CD14-positive monocyte (primary cell): Measurements from ENCODE around the gene PSMG4. TPM values are rescaled to one million over a fixed set of nuclear protein-coding genes. Genes with fewer than 3 reads are reported as not detected.

ENCODE experiments used
- DNase-seq, 3 donors: peaks; one replicate each; pipeline ENCODE4 v3.0.0-alpha.2; 2011 to 2022
- H2AFZ ChIP-seq: 2 replicates; pipeline ENCODE4 v1.6.0; 2012; ENCODE audit warnings: mild to moderate bottlenecking, low read depth, low read length, inconsistent platforms; ENCODE audit not compliant: insufficient read depth, poor library complexity, severe bottlenecking
- H3K27ac ChIP-seq, 2 donors: 1 replicate in 1 of 2; 2 replicates in 1 of 2; pipeline ENCODE4 v1.5.1; 2012 to 2013; ENCODE audit warnings: low read length in 2 of 2, control low read depth in 1 of 2, inconsistent platforms in 1 of 2, low read depth in 1 of 2, mild to moderate bottlenecking in 1 of 2
- H3K27me3 ChIP-seq, 2 donors: one replicate each; pipeline versions ENCODE4 v1.6.0 to v1.6.1; 2011 to 2013; ENCODE audit warnings: low read length in 2 of 2; ENCODE audit not compliant: control insufficient read depth in 2 of 2, insufficient read depth in 2 of 2
- H3K36me3 ChIP-seq, 2 donors: replicated peaks in 1 of 2; 1 replicate in 1 of 2; 2 replicates in 1 of 2; pipeline versions ENCODE4 v1.5.1 to v1.6.1; 2012 to 2013; ENCODE audit warnings: low read length in 2 of 2, control low read depth in 1 of 2, inconsistent platforms in 1 of 2, mild to moderate bottlenecking in 1 of 2; ENCODE audit not compliant: insufficient read depth in 2 of 2, control insufficient read depth in 1 of 2
- H3K4me1 ChIP-seq, 2 donors: 1 replicate in 1 of 2; 2 replicates in 1 of 2; pipeline versions ENCODE4 v1.5.1 to v1.6.1; 2012 to 2013; ENCODE audit warnings: low read length in 2 of 2, control low read depth in 1 of 2, inconsistent platforms in 1 of 2, mild to moderate bottlenecking in 1 of 2, moderate library complexity in 1 of 2; ENCODE audit not compliant: insufficient read depth in 2 of 2, control insufficient read depth in 1 of 2
- H3K4me2 ChIP-seq: replicated peaks from 2 replicates; pipeline ENCODE3; 2012; ENCODE audit warnings: low read length, moderate library complexity, mild to moderate bottlenecking; ENCODE audit not compliant: poor library complexity, severe bottlenecking; ENCODE audit errors: extremely low read depth
- H3K4me3 ChIP-seq, 3 experiments: fragments of 200-600 bp in 1 of 3; sonication (generic) in 1 of 3; replicated peaks in 1 of 3; 1 replicate in 2 of 3; 2 replicates in 1 of 3; pipeline ENCODE4 v1.5.1; 2011 to 2013; ENCODE audit warnings: low read length in 3 of 3, mild to moderate bottlenecking in 3 of 3, control low read depth in 2 of 3, low read depth in 2 of 3, inconsistent platforms in 1 of 3, moderate library complexity in 1 of 3
- H3K79me2 ChIP-seq: 2 replicates; pipeline ENCODE4 v1.6.0; 2012; ENCODE audit warnings: mild to moderate bottlenecking, control low read depth, inconsistent platforms, low read length, moderate library complexity; ENCODE audit not compliant: insufficient read depth
- H3K9ac ChIP-seq: 2 replicates; pipeline ENCODE4 v1.6.0; 2017; ENCODE audit warnings: low read length, mild to moderate bottlenecking; ENCODE audit not compliant: insufficient read depth, poor library complexity, severe bottlenecking
- H3K9me3 ChIP-seq, 2 donors: replicated peaks in 1 of 2; 1 replicate in 1 of 2; 2 replicates in 1 of 2; pipeline versions ENCODE4 v1.5.1 to v1.6.1; 2012 to 2013; ENCODE audit warnings: low read length in 2 of 2, control low read depth in 1 of 2; ENCODE audit not compliant: control insufficient read depth in 1 of 2, insufficient read depth in 1 of 2
- H4K20me1 ChIP-seq: 2 replicates; pipeline ENCODE4 v1.6.0; 2012; ENCODE audit warnings: mild to moderate bottlenecking, low read length, control low read depth, moderate library complexity; ENCODE audit not compliant: insufficient read depth
- H3K27ac Mint-ChIP-seq, 7 donors: one replicate each; pipeline ENCODE4 v1.8.0; 2020; ENCODE audit warnings: mild to moderate bottlenecking in 7 of 7, mixed read lengths in 7 of 7, moderate library complexity in 6 of 7, inconsistent platforms in 2 of 7
- H3K27me3 Mint-ChIP-seq, 3 donors: one replicate each; pipeline ENCODE4 v1.8.0; 2021 to 2022; ENCODE audit warnings: low read depth in 3 of 3, mild to moderate bottlenecking in 3 of 3, mixed read lengths in 3 of 3, moderate library complexity in 3 of 3, inconsistent platforms in 1 of 3
- H3K36me3 Mint-ChIP-seq, 2 donors: one replicate each; pipeline ENCODE4 v1.8.0; 2020; ENCODE audit warnings: mixed read lengths in 2 of 2, inconsistent platforms in 1 of 2, mild to moderate bottlenecking in 1 of 2
- H3K4me1 Mint-ChIP-seq: one replicate; pipeline ENCODE4 v1.8.0; 2020; ENCODE audit warnings: mild to moderate bottlenecking, mixed read lengths
- H3K4me3 Mint-ChIP-seq, 2 donors: one replicate each; pipeline ENCODE4 v1.8.0; 2020; ENCODE audit warnings: mild to moderate bottlenecking in 2 of 2, mixed read lengths in 2 of 2, moderate library complexity in 1 of 2
- H3K9me3 Mint-ChIP-seq, 7 donors: one replicate each; pipeline ENCODE4 v1.8.0; 2020 to 2022; ENCODE audit warnings: mixed read lengths in 7 of 7, mild to moderate bottlenecking in 6 of 7, moderate library complexity in 6 of 7, inconsistent platforms in 2 of 7
- WGBS: methylation state at CpG from one replicate; pipeline ENCODE4 v1.1.5; 2013; ENCODE audit warnings: missing lambda C conversion rate; ENCODE audit not compliant: insufficient coverage; 5-methylcytosine and 5-hydroxymethylcytosine counted together
- intact Hi-C, 2 donors: fragments of 100-400 bp; cut with micrococcal nuclease; formaldehyde crosslinking; loops; one replicate each; pipeline versions ENCODE4 v1.15.0 to v1.15.1; 2023
- polyA plus RNA-seq, 3 donors: library from polyadenylated mRNA; depleted of rRNA in 1 of 3; unstranded in 2 of 3; stranded (reverse) in 1 of 3; fragments of 300-500 nt in 2 of 3; fragments of >200 nt in 1 of 3; fragmentation: Illumina TruSeq in 2 of 3; gene quantifications; 1 replicate in 2 of 3; 2 replicates in 1 of 3; pipeline ENCODE4 v1.2.3, GENCODE V29; 2012 to 2021
- TF ChIP-seq, protein P1 (sequence below): fragments of 200-600 bp; IDR thresholded peaks from one replicate; pipeline ENCODE4 v1.8.0; 2022; ENCODE audit warnings: antibody characterized with exemption, mild to moderate bottlenecking

Gene PSMG4
- polyA plus RNA-seq, 3 donors, result 23.6 to 31.1 (median 27.9) TPM

DNA sequence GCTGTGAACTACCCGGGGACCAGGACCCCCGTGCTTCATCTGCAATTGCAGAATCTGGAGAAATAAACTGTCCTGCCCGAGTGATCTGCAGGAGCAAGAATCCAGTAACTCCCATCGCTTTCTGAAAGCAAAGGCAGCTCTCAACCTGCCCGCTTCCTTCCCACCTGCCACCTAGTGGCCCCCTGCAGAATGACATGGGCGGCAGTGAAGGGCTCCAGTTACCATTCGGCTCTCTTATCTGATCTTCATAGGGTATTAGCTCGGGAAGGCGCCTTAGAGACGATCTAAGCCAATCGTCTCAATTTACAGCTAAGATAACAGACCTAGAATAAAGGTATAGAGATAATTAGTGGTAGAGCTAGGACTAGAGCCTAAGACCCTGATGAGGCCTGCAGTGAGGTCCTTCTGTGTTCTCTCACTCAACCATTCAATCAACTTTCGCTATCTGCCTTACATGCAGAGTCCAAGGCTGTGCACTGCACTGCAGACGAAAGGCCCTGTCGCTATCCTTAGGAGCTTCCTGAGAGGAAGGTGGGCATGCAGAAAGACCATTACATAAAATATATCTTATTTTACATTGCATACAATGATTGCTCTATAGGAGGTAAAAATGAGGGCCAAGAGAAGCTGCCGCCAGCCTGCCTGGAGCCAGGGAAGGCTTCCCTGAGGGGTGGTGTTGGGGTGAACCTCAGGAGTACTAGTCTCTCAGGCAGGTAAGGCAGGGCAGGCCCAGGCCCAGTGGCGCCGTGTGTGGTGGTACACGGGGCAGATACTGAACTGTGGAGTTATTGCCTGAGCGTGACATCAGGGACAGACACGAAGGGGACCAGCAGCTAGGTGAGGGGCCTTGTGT, 7.1 kb upstream of the PSMG4 start:
- Histone ChIP-seq H3K4me3 (peak overlapping the region in 1 of 3 experiments; percentile 59), H3K79me2 (no peaks in the 10 kb centered on the region), H2AFZ (peak overlapping the region; percentile 71), H3K27ac (no peak overlapping the region), H3K36me3 (no peaks in the 10 kb centered on the region), H3K4me2 (peak overlapping the region; percentile 63), H3K9me3 (peaks cover 0 to 3% of the 10 kb centered on the region in 2 donors), H4K20me1 (no peaks in the 10 kb centered on the region), H3K9ac (no peak overlapping the region), H3K4me1 (peaks cover 5 to 13% of the 10 kb centered on the region in 2 donors), H3K27me3 (peaks cover 0 to 31% of the 10 kb centered on the region in 2 donors)
- WGBS, result 48% methylated on average over 8 of the region's 20 CpGs
- DNase-seq, result peak; percentile 54 to 64 (median 63)
- H3K36me3 Mint-ChIP-seq, result no peaks in the 10 kb centered on the region
- H3K4me3 Mint-ChIP-seq, result peak overlapping the region; percentile 56 to 84
- peaks cover 6 to 15% (median 8%) of the 10 kb centered on the region in 7 donors for H3K9me3 Mint-ChIP-seq
- peaks cover 37 to 46% (median 40%) of the 10 kb centered on the region in 3 donors for H3K27me3 Mint-ChIP-seq
- H3K27ac Mint-ChIP-seq, result peak overlapping the region in 1 of 7 donors; percentile 69
- intact Hi-C loops, result loop anchor here (1.0 to 10.0 kb wide), 3 partner anchors 125 to 257 kb away; partner anchors contain the start of gene NQO2 (in 2 of the 2)
- H3K4me1 Mint-ChIP-seq, result peaks cover 10% of the 10 kb centered on the region
- TF ChIP-seq, protein P1, sequence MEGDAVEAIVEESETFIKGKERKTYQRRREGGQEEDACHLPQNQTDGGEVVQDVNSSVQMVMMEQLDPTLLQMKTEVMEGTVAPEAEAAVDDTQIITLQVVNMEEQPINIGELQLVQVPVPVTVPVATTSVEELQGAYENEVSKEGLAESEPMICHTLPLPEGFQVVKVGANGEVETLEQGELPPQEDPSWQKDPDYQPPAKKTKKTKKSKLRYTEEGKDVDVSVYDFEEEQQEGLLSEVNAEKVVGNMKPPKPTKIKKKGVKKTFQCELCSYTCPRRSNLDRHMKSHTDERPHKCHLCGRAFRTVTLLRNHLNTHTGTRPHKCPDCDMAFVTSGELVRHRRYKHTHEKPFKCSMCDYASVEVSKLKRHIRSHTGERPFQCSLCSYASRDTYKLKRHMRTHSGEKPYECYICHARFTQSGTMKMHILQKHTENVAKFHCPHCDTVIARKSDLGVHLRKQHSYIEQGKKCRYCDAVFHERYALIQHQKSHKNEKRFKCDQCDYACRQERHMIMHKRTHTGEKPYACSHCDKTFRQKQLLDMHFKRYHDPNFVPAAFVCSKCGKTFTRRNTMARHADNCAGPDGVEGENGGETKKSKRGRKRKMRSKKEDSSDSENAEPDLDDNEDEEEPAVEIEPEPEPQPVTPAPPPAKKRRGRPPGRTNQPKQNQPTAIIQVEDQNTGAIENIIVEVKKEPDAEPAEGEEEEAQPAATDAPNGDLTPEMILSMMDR, result peak; percentile 96

DNA sequence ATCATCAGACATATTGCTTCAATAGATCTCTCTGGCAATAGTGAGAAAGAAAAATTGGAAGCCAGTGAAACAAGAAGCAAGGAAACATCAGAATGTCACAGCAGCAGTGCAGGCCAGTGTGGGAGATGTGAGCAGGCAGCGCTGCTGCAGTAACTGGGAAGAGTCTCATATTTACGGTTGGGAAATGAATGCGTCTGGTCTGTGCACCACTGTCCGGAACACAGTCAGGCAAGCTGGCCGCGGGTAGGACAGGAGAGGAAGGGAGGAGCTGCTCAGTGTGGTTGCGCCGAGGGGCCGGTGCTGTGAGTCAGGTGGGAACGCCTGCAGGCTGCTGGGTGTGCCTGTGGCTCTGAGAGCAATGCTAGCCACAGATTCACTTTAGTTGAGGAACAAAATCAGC, 6.4 kb upstream of the PSMG4 start:
- intact Hi-C loops, result loop anchor here (10.0 kb wide), 1 partner anchor 258 kb away; the partner anchor contains the start of gene NQO2 (in 2 of the 2)

More for the DNA sequence above, 6.4 kb upstream of the PSMG4 start:
- peaks cover 6 to 15% (median 8%) of the 10 kb centered on the region in 7 donors for H3K9me3 Mint-ChIP-seq
- WGBS, result 75% methylated on average over 10 of the region's 10 CpGs
- Histone ChIP-seq H3K36me3 (no peaks in the 10 kb centered on the region), H3K79me2 (no peaks in the 10 kb centered on the region), H3K27ac (peak overlapping the region in 1 of 2 donors; percentile 39), H3K4me1 (peaks cover 5 to 13% of the 10 kb centered on the region in 2 donors), H2AFZ (no peak overlapping the region), H4K20me1 (no peaks in the 10 kb centered on the region), H3K9me3 (peaks cover 0 to 3% of the 10 kb centered on the region in 2 donors), H3K27me3 (peaks cover 0 to 32% of the 10 kb centered on the region in 2 donors), H3K9ac (no peak overlapping the region), H3K4me2 (no peak overlapping the region), H3K4me3 (peak overlapping the region in 1 of 3 experiments; percentile 5)
- peak overlapping the region in 2 of 7 donors; percentile 1 to 16 for H3K27ac Mint-ChIP-seq
- peaks cover 10% of the 10 kb centered on the region for H3K4me1 Mint-ChIP-seq
- peak overlapping the region in 1 of 2 donors; percentile 67 for H3K4me3 Mint-ChIP-seq
- H3K27me3 Mint-ChIP-seq, result peaks cover 38 to 44% (median 41%) of the 10 kb centered on the region in 3 donors
- TF ChIP-seq, protein P1, result no peak
- DNase-seq, result peak; percentile 20 to 25 (median 23)
- H3K36me3 Mint-ChIP-seq, result no peaks in the 10 kb centered on the region
